HG02623 (cell line): ENCODE measurements around the gene LRRC8A.
A peak's percentile ranks its signal among the peaks of the same experiment; 100 is the strongest.

ENCODE experiments used
- ATAC-seq: cut with Tn5 transposase; IDR thresholded peaks from one replicate; pipeline ENCODE4 v1.9.1; 2021; ENCODE audit warnings: moderate library complexity; ENCODE audit not compliant: unreplicated experiment

The LRRC8A gene

GRCh38 chr9:128901379-128901778, 19.4 kb downstream of the LRRC8A start:
- no peak for ATAC-seq

- no peak for ATAC-seq
Observed at GRCh38 chr9:128901822-128902221, 19.9 kb downstream of the LRRC8A start.

GRCh38 chr9:128902351-128903078, 20.6 kb downstream of the LRRC8A start:
- ATAC-seq: peak; percentile 72

- ATAC-seq: no peak
Observed at GRCh38 chr9:128903079-128903461, 21.1 kb downstream of the LRRC8A start.

GRCh38 chr9:128903871-128904620, 22.1 kb downstream of the LRRC8A start:
- ATAC-seq: no peak

- ATAC-seq: no peak
Observed at GRCh38 chr9:128905964-128906363, 24.0 kb downstream of the LRRC8A start.

GRCh38 chr9:128906741-128907140, 24.8 kb downstream of the LRRC8A start:
- no peak for ATAC-seq

- ATAC-seq: no peak
Observed at GRCh38 chr9:128908372-128908771, 26.4 kb downstream of the LRRC8A start.

- no peak for ATAC-seq
Observed at GRCh38 chr9:128909859-128910258, 27.9 kb downstream of the LRRC8A start.

GRCh38 chr9:128910906-128911305, 29.0 kb downstream of the LRRC8A start:
- no peak for ATAC-seq

GRCh38 chr9:128911529-128912035, 29.6 kb downstream of the LRRC8A start:
- ATAC-seq: no peak

- no peak for ATAC-seq
Observed at GRCh38 chr9:128912270-128912853, 30.4 kb downstream of the LRRC8A start.

GRCh38 chr9:128913048-128913900, 31.3 kb downstream of the LRRC8A start:
- no peak for ATAC-seq

GRCh38 chr9:128913995-128914772, 32.3 kb downstream of the LRRC8A start:
- no peak for ATAC-seq

GRCh38 chr9:128916204-128916603, 34.3 kb downstream of the LRRC8A start:
- ATAC-seq: no peak

GRCh38 chr9:128916745-128917144, 34.8 kb downstream of the LRRC8A start:
- no peak for ATAC-seq

- ATAC-seq: no peak
Observed at GRCh38 chr9:128917151-128917849, 35.4 kb downstream of the LRRC8A start.

- ATAC-seq: no peak
Observed at GRCh38 chr9:128918921-128919320, 37.0 kb downstream of the LRRC8A start.

- ATAC-seq: no peak
Observed at GRCh38 chr9:128919402-128920089, 37.6 kb downstream of the LRRC8A start.
